A549 (cell line): Measurements from ENCODE around the gene SMYD5. TPM values are rescaled to one million over a fixed set of nuclear protein-coding genes. Genes with fewer than 3 reads are reported as not detected.

Source experiments
- ATAC-seq, 2 experiments: fragments of 200-7000 bp in 1 of 2; fragments of >200 bp in 1 of 2; cut with Nextera tagmentation in 1 of 2; cut with Tn5 transposase in 1 of 2; 3 replicates each; pipeline versions ENCODE4 v1.8.0 to v1.9.1; 2018 to 2020; ENCODE audit warnings: mild to moderate bottlenecking in 1 of 2, moderate library complexity in 1 of 2
- CTCF ChIA-PET: fragments of 300-600 bp; sonication (Branson Sonifier 250); formaldehyde crosslinking; extraction: SDS; loops from one replicate; lab custom pipeline; 2021; ENCODE audit warnings: antibody characterized with exemption, inconsistent platforms; lab: Yijun Ruan, JAX
- POLR2A ChIA-PET: fragments of 350-600 bp; formaldehyde crosslinking; extraction: SDS; loops from one replicate; lab custom pipeline; 2021; ENCODE audit warnings: antibody characterized with exemption, inconsistent platforms; lab: Yijun Ruan, JAX
- DNase-seq, 2 experiments: peaks; one replicate each; pipeline versions ENCODE4 v3.0.0 to v3.0.0-alpha.2; 2011 to 2016; ENCODE audit warnings: low read depth in 1 of 2, low spot score in 1 of 2
- FAIRE-seq: peaks from 2 replicates; lab custom pipeline; 2011; peaks lifted over from hg19 to GRCh38; lab: Jason Lieb, UNC
- H3K27ac ChIP-seq, 2 experiments: fragments of >200 bp; sonication (Bioruptor Twin); formaldehyde crosslinking; 3 replicates each; pipeline ENCODE4 v1.5.1; 2016 to 2017
- H3K4me1 ChIP-seq: fragments of >200 bp; sonication (Bioruptor Twin); formaldehyde crosslinking; 3 replicates; pipeline ENCODE4 v1.6.1; 2016
- H3K4me2 ChIP-seq: fragments of >200 bp; sonication (Bioruptor Twin); formaldehyde crosslinking; 3 replicates; pipeline ENCODE4 v1.6.1; 2016
- H3K4me3 ChIP-seq: fragments of >200 bp; sonication (Bioruptor Twin); formaldehyde crosslinking; 3 replicates; pipeline ENCODE4 v1.5.1; 2016
- H3K9me3 ChIP-seq: fragments of >200 bp; sonication (Bioruptor Twin); formaldehyde crosslinking; 3 replicates; pipeline ENCODE4 v1.6.1; 2016
- CBX2 ChIP-seq: fragments of 200-600 bp; sonication (generic); IDR thresholded peaks from 2 replicates; pipeline ENCODE4 v1.6.1; 2016; ENCODE audit warnings: low read depth, mild to moderate bottlenecking, borderline replicate concordance
- CHD4 ChIP-seq: fragments of 200-600 bp; sonication (generic); IDR thresholded peaks from 2 replicates; pipeline ENCODE4 v1.6.1; 2016; ENCODE audit warnings: antibody characterized with exemption, mild to moderate bottlenecking, borderline replicate concordance
- E2F6 ChIP-seq: IDR thresholded peaks from 2 replicates; pipeline ENCODE4 v1.6.1; 2012; ENCODE audit warnings: low read depth, borderline replicate concordance
- EP300 ChIP-seq, 2 experiments: fragments of >200 bp; sonication (Bioruptor Twin); formaldehyde crosslinking; IDR thresholded peaks; 2 replicates in 1 of 2; 3 replicates in 1 of 2; pipeline ENCODE4 v1.6.1; 2016 to 2017
- ESRRA ChIP-seq: fragments of 150-350 bp; IDR thresholded peaks from 2 replicates; pipeline ENCODE4 v1.6.1; 2014; ENCODE audit warnings: mild to moderate bottlenecking, low read length, borderline replicate concordance
- FOSL2 ChIP-seq, 2 experiments: fragments of 450-650 bp in 1 of 2; fragments of >200 bp in 1 of 2; sonication (Bioruptor Twin) in 1 of 2; formaldehyde crosslinking; IDR thresholded peaks; 2 replicates each; pipeline versions ENCODE4 v1.5.0 to v1.6.1; 2016 to 2020; ENCODE audit warnings: mild to moderate bottlenecking in 1 of 2, moderate library complexity in 1 of 2
- HDAC2 ChIP-seq: fragments of 200-600 bp; sonication (generic); IDR thresholded peaks from 2 replicates; pipeline ENCODE4 v1.6.1; 2016
- HOXA7 ChIP-seq: fragments of 250-450 bp; sonication (Bioruptor Pico); IDR thresholded peaks from 2 replicates; pipeline ENCODE4 v1.5.0; 2020; ENCODE audit warnings: mild to moderate bottlenecking, moderate library complexity
- HOXB13 ChIP-seq: fragments of 250-450 bp; sonication (Bioruptor Pico); IDR thresholded peaks from 2 replicates; pipeline ENCODE4 v1.5.0; 2020; ENCODE audit warnings: low read depth, mild to moderate bottlenecking, moderate library complexity
- KDM1A ChIP-seq: fragments of 200-600 bp; sonication (generic); IDR thresholded peaks from 2 replicates; pipeline ENCODE4 v1.6.1; 2016; ENCODE audit warnings: low read depth, mild to moderate bottlenecking
- KDM5A ChIP-seq: fragments of 200-600 bp; sonication (generic); IDR thresholded peaks from 2 replicates; pipeline ENCODE4 v1.6.1; 2016; ENCODE audit warnings: antibody characterized with exemption, mild to moderate bottlenecking
- NFE2L2 ChIP-seq: fragments of 150-350 bp; conservative IDR thresholded peaks from 2 replicates; pipeline ENCODE4 v1.6.1; 2014; ENCODE audit warnings: low read length
- NR3C1 ChIP-seq: fragments of >200 bp; sonication (Bioruptor Twin); formaldehyde crosslinking; IDR thresholded peaks from 3 replicates; pipeline ENCODE4 v1.6.1; 2017
- POLR2A ChIP-seq: IDR thresholded peaks from 2 replicates; pipeline ENCODE4 v1.6.1; 2012; ENCODE audit warnings: mild to moderate bottlenecking, low read length
- RARB ChIP-seq: fragments of 250-450 bp; sonication (Bioruptor Pico); IDR thresholded peaks from 2 replicates; pipeline ENCODE4 v1.8.0; 2021; ENCODE audit warnings: mild to moderate bottlenecking, moderate library complexity
- TP53 ChIP-seq: fragments of 250-450 bp; sonication (Bioruptor Pico); IDR thresholded peaks from 2 replicates; pipeline ENCODE4 v1.5.0; 2021; ENCODE audit warnings: mild to moderate bottlenecking, moderate library complexity
- ZFP36 ChIP-seq: fragments of 450-650 bp; IDR thresholded peaks from 2 replicates; pipeline ENCODE4 v1.6.1; 2014; ENCODE audit warnings: borderline replicate concordance; ENCODE audit not compliant: partially characterized antibody
- WGBS: methylation state at CpG from one replicate; pipeline ENCODE4 v1.1.6; 2017; ENCODE audit errors: missing lambda C conversion rate; 5-methylcytosine and 5-hydroxymethylcytosine counted together
- polyA plus RNA-seq, 4 experiments: library from polyadenylated mRNA; depleted of rRNA in 3 of 4; stranded (reverse); fragments of >200 nt; fragmentation: RNase III in 1 of 4; extraction: RNeasy Plus Mini Kit Qiagen cat#74134 plus additional on column Dnase treatment in 1 of 4; gene quantifications; 2 replicates in 3 of 4; 3 replicates in 1 of 4; pipeline ENCODE4 v1.2.3, GENCODE V29; 2011 to 2017
- TF ChIP-seq, protein P1 (sequence below): IDR thresholded peaks from 2 replicates; pipeline ENCODE4 v1.6.1; 2012
- TF ChIP-seq, protein P2 (sequence below): fragments of 450-650 bp; IDR thresholded peaks from 2 replicates; pipeline ENCODE4 v1.6.1; 2014; ENCODE audit warnings: antibody characterized with exemption
- TF ChIP-seq, protein P3 (sequence below): fragments of 150-350 bp; IDR thresholded peaks from 2 replicates; pipeline ENCODE4 v1.6.1; 2014; ENCODE audit warnings: low read depth, mild to moderate bottlenecking, low read length

SMYD5 gene
- polyA plus RNA-seq, 2 of the 4 experiments (the other 2 are of a cell fraction) = 40.3 to 46.7 TPM

GRCh38 chr2:73252238-73253027 is 38.4 kb downstream of the SMYD5 start:
- 94% methylated on average over 17 of the region's 17 CpGs for WGBS
- H3K4me2 ChIP-seq = no peak overlapping the region
- H3K27ac ChIP-seq = no peak overlapping the region
- TF ChIP-seq ESRRA = no peak
- no peak for TF ChIP-seq RARB
- TF ChIP-seq CHD4 = no peak
- TF ChIP-seq, protein P1, sequence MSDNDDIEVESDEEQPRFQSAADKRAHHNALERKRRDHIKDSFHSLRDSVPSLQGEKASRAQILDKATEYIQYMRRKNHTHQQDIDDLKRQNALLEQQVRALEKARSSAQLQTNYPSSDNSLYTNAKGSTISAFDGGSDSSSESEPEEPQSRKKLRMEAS = no peak
- no peak for TF ChIP-seq KDM5A
- TF ChIP-seq ZFP36 = no peak
- no peak for TF ChIP-seq FOSL2 (IDR thresholded peaks at IDR 0.05)
- TF ChIP-seq FOSL2 (CRISPR knock-in tag; IDR thresholded peaks at IDR 0.05) = no peak
- TF ChIP-seq, all 56 proteins: peak for 0
- no peak for DNase-seq
- ChIA-PET CTCF (interaction anchor here (0.6 to 2.3 kb wide), 8 partner anchors 8 to 75 kb away, joined by 3 to 6 read pairs (median 4); partner anchors contain the start of gene PRADC1), POLR2A (interaction anchor here (3.2 kb wide), 1 partner anchor 19 kb away, joined by 12 read pairs; the partner anchor contains the start of genes CCT7 and PRADC1)
- Histone ChIP-seq H3K9me3 (no peaks in the 10 kb centered on the region), H3K4me1 (no peaks in the 10 kb centered on the region), H3K4me3 (no peak overlapping the region)
- no peak for ATAC-seq
- FAIRE-seq = no peak

DNA sequence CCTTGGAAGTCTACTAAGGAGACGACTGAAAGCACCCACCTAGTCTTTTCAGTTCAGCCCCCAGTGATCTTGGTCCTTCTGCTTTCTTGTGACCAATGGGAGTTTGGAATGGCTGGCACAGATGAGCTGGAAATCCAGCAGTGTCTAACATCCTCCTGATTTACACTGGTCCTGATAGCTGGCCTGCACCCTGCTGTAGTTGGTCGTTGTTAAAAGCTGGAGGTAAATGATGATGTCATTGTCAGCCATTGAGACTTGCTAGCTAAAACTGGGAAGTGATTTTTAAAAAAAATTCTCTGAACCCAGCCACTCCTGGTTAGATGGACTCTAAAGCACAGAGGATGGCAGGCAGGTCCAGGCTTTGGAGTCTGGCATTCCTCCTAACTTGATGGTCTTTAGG is 39.4 kb downstream of the SMYD5 start:
- no peak for TF ChIP-seq HDAC2
- no peak for TF ChIP-seq HOXA7 (CRISPR knock-in tag)
- TF ChIP-seq, protein P2, sequence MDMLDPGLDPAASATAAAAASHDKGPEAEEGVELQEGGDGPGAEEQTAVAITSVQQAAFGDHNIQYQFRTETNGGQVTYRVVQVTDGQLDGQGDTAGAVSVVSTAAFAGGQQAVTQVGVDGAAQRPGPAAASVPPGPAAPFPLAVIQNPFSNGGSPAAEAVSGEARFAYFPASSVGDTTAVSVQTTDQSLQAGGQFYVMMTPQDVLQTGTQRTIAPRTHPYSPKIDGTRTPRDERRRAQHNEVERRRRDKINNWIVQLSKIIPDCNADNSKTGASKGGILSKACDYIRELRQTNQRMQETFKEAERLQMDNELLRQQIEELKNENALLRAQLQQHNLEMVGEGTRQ = no peak
- TF ChIP-seq POLR2A = no peak
- no peak for TF ChIP-seq HOXB13 (CRISPR knock-in tag)
- no peak for TF ChIP-seq NR3C1
- no peak for ATAC-seq
- ChIA-PET POLR2A (interaction anchor here (0.8 to 3.2 kb wide), 2 partner anchors 15 to 20 kb away, joined by 3 to 12 read pairs; partner anchors contain the start of genes CCT7 and PRADC1), CTCF (interaction anchor here (0.7 to 2.2 kb wide), 8 partner anchors 9 to 107 kb away, joined by 3 to 9 read pairs (median 4); no protein-coding TSS in a partner anchor)
- no peak overlapping the region for H3K4me3 ChIP-seq
- no peaks in the 10 kb centered on the region for H3K9me3 ChIP-seq
- no peak overlapping the region for H3K4me2 ChIP-seq
- no peak overlapping the region for H3K27ac ChIP-seq
- FAIRE-seq = no peak
- DNase-seq = no peak
- H3K4me1 ChIP-seq = no peaks in the 10 kb centered on the region
- WGBS = 77% methylated on average over 2 of the region's 2 CpGs

DNA sequence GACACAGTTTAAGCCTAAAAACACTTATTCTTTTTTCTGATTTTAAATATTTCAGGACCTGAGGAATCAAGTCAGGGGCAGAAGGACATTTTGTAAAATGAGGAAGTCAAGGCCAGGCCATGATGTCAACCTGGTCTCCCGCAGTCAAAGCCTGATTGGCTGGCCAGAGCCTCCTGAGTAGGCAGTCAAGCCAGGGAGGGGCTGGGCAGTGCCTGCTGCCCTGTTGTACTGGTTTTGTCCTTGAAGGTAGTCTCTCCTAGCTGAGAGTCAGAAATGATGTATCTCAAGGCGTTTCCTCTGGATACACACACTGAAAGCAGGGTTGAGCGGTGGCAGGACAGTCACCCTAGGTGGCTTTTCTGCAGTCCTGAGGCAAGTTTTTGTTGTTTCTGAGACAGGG is 39.9 kb downstream of the SMYD5 start:
- ChIA-PET CTCF (interaction anchor here (0.5 to 2.2 kb wide), 11 partner anchors 9 to 1645 kb away, joined by 3 to 9 read pairs (median 3); no protein-coding TSS in a partner anchor), POLR2A (interaction anchor here (0.8 to 3.2 kb wide), 2 partner anchors 16 to 20 kb away, joined by 3 to 12 read pairs; partner anchors contain the start of genes CCT7 and PRADC1)
- Histone ChIP-seq H3K9me3 (no peaks in the 10 kb centered on the region), H3K4me3 (no peak overlapping the region), H3K27ac (no peak overlapping the region), H3K4me1 (no peaks in the 10 kb centered on the region), H3K4me2 (no peak overlapping the region)
- no peak for DNase-seq
- TF ChIP-seq CBX2 = no peak
- no peak for TF ChIP-seq EP300 (IDR thresholded peaks at IDR 0.05)
- no peak for TF ChIP-seq E2F6
- TF ChIP-seq TP53 (CRISPR knock-in tag) = no peak
- TF ChIP-seq KDM1A = no peak
- no peak for TF ChIP-seq RARB
- TF ChIP-seq NFE2L2 = no peak
- TF ChIP-seq, protein P3, sequence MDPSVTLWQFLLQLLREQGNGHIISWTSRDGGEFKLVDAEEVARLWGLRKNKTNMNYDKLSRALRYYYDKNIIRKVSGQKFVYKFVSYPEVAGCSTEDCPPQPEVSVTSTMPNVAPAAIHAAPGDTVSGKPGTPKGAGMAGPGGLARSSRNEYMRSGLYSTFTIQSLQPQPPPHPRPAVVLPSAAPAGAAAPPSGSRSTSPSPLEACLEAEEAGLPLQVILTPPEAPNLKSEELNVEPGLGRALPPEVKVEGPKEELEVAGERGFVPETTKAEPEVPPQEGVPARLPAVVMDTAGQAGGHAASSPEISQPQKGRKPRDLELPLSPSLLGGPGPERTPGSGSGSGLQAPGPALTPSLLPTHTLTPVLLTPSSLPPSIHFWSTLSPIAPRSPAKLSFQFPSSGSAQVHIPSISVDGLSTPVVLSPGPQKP = no peak
- ATAC-seq = no peak; a peak in 2 of 6 replicates
- 100% methylated on average over 3 of the region's 3 CpGs for whole genome bisulfite sequencing
- no peak for FAIRE-seq
